Neuronal stem cell (in vitro differentiated cells): Measurements from ENCODE around the gene KDM5D.

Source experiments
- DNase-seq: peaks from one replicate; pipeline ENCODE4 v3.0.0-alpha.2; 2013; ENCODE audit warnings: low spot score
- H2AFZ ChIP-seq: one replicate; pipeline ENCODE4 v1.6.1; 2013; ENCODE audit warnings: mild to moderate bottlenecking, low read length, inconsistent platforms
- H2AK5ac ChIP-seq: 2 replicates; pipeline ENCODE4 v1.6.1; 2013; ENCODE audit warnings: low read depth, mild to moderate bottlenecking, inconsistent platforms, low read length, moderate library complexity, mixed read lengths
- H2BK120ac ChIP-seq: 2 replicates; pipeline ENCODE4 v1.6.1; 2013; ENCODE audit warnings: low read depth, mild to moderate bottlenecking, inconsistent platforms, low read length, moderate library complexity, mixed read lengths
- H2BK12ac ChIP-seq: one replicate; pipeline ENCODE4 v1.6.1; 2013; ENCODE audit warnings: low read length, inconsistent platforms
- H2BK15ac ChIP-seq: 2 replicates; pipeline ENCODE4 v1.6.1; 2013; ENCODE audit warnings: mild to moderate bottlenecking, low read length, inconsistent platforms, mixed read lengths
- H2BK5ac ChIP-seq: one replicate; pipeline ENCODE4 v1.6.1; 2013; ENCODE audit warnings: inconsistent platforms, mild to moderate bottlenecking, low read length, moderate library complexity
- H3K14ac ChIP-seq: one replicate; pipeline ENCODE4 v1.6.1; 2013; ENCODE audit warnings: low read length, inconsistent platforms
- H3K18ac ChIP-seq: 2 replicates; pipeline ENCODE4 v1.6.1; 2013; ENCODE audit warnings: low read length, inconsistent platforms
- H3K23ac ChIP-seq: 2 replicates; pipeline ENCODE4 v1.6.1; 2013; ENCODE audit warnings: low read depth, mild to moderate bottlenecking, mixed read lengths, low read length, inconsistent platforms; ENCODE audit not compliant: poor library complexity
- H3K27ac ChIP-seq: replicated peaks from 3 replicates; pipeline ENCODE4 v1.5.1; 2013; ENCODE audit warnings: low read length, inconsistent platforms
- H3K27me3 ChIP-seq, 3 experiments: 2 replicates each; pipeline ENCODE4 v1.6.1; 2013; ENCODE audit warnings: low read length in 3 of 3, mild to moderate bottlenecking in 2 of 3, inconsistent platforms in 1 of 3, low read depth in 1 of 3, mixed read lengths in 1 of 3, moderate library complexity in 1 of 3; ENCODE audit not compliant: control insufficient read depth in 3 of 3, insufficient read depth in 3 of 3
- H3K36me3 ChIP-seq, 2 donors: replicated peaks in 1 of 2; 2 replicates each; pipeline ENCODE4 v1.6.1; 2013; ENCODE audit warnings: low read length in 2 of 2; ENCODE audit not compliant: control insufficient read depth in 2 of 2, insufficient read depth in 2 of 2
- H3K4ac ChIP-seq: 2 replicates; pipeline ENCODE4 v1.6.1; 2013; ENCODE audit warnings: inconsistent platforms, mild to moderate bottlenecking, low read length, moderate library complexity
- H3K4me1 ChIP-seq, 2 donors: 1 replicate in 1 of 2; 2 replicates in 1 of 2; pipeline ENCODE4 v1.6.1; 2013; ENCODE audit warnings: low read length in 2 of 2, low read depth in 1 of 2; ENCODE audit not compliant: control insufficient read depth in 2 of 2, insufficient read depth in 1 of 2
- H3K4me2 ChIP-seq: one replicate; pipeline ENCODE4 v1.6.1; 2013; ENCODE audit warnings: mild to moderate bottlenecking, low read length, inconsistent platforms; ENCODE audit not compliant: insufficient read depth, poor library complexity, severe bottlenecking
- H3K4me3 ChIP-seq, 2 donors: 2 replicates each; pipeline ENCODE4 v1.5.1; 2013; ENCODE audit warnings: low read length in 2 of 2, mild to moderate bottlenecking in 2 of 2, inconsistent platforms in 1 of 2, moderate library complexity in 1 of 2
- H3K79me1 ChIP-seq: one replicate; pipeline ENCODE4 v1.6.1; 2013; ENCODE audit warnings: low read depth, mild to moderate bottlenecking, inconsistent platforms, low read length, moderate library complexity
- H3K9ac ChIP-seq: one replicate; pipeline ENCODE4 v1.6.1; 2013; ENCODE audit warnings: mild to moderate bottlenecking, low read depth, low read length, inconsistent platforms; ENCODE audit not compliant: poor library complexity
- H3K9me3 ChIP-seq, 2 donors: replicated peaks in 1 of 2; 2 replicates each; pipeline versions ENCODE3 to v1.6.1; 2013; ENCODE audit warnings: low read length in 2 of 2, mild to moderate bottlenecking in 2 of 2, inconsistent platforms in 1 of 2, low read depth in 1 of 2, mixed read lengths in 1 of 2, moderate library complexity in 1 of 2; ENCODE audit not compliant: control insufficient read depth in 2 of 2, insufficient read depth in 1 of 2
- H4K8ac ChIP-seq: one replicate; pipeline ENCODE4 v1.6.1; 2013; ENCODE audit warnings: low read depth, mild to moderate bottlenecking, inconsistent platforms, low read length, moderate library complexity
- H4K91ac ChIP-seq: one replicate; pipeline ENCODE4 v1.6.1; 2013; ENCODE audit warnings: low read length, low read depth, mild to moderate bottlenecking, inconsistent platforms; ENCODE audit not compliant: poor library complexity
- WGBS, 2 donors: extraction: QIAGEN DNeasy Blood & Tissue Kit; methylation state at CpG; one replicate each; pipeline ENCODE4 v1.1.7; 2013; ENCODE audit warnings: missing lambda C conversion rate in 2 of 2, mixed read lengths in 1 of 2; ENCODE audit not compliant: insufficient read length in 2 of 2, insufficient replicate concordance in 1 of 2; ENCODE audit errors: extremely low coverage in 2 of 2; 5-methylcytosine and 5-hydroxymethylcytosine counted together

KDM5D gene

GRCh38 chrY:19713430-19713829 lies 31.1 kb downstream of the KDM5D start:
- no CpG with 5 or more reads among the region's 4 CpGs for WGBS, 2 donors
- Histone ChIP-seq H3K36me3 (peaks cover 0 to 12% of the 10 kb centered on the region in 2 donors), H3K4ac (no peak overlapping the region), H3K79me1 (no peaks in the 10 kb centered on the region), H2BK5ac (no peak overlapping the region), H3K27me3 (no peaks in the 10 kb centered on the region), H3K14ac (no peak overlapping the region), H3K27ac (no peak overlapping the region), H2AK5ac (no peak overlapping the region), H2BK15ac (no peak overlapping the region), H2AFZ (no peak overlapping the region), H4K8ac (no peak overlapping the region), H3K9me3 (no peaks in the 10 kb centered on the region), H3K23ac (no peak overlapping the region), H3K4me3 (no peak overlapping the region), H3K18ac (no peak overlapping the region), H2BK120ac (no peak overlapping the region), H3K9ac (no peak overlapping the region), H3K4me1 (no peaks in the 10 kb centered on the region), H2BK12ac (no peak overlapping the region), H3K4me2 (no peak overlapping the region), H4K91ac (no peak overlapping the region)
- no peak for DNase-seq

- no peak overlapping the region for H3K4me2 ChIP-seq
- H3K79me1 ChIP-seq, result no peaks in the 10 kb centered on the region
- no peak overlapping the region for H3K9ac ChIP-seq
- no peak overlapping the region for H3K27ac ChIP-seq
- H2BK5ac ChIP-seq, result no peak overlapping the region
- H2AFZ ChIP-seq, result no peak overlapping the region
- no peak overlapping the region for H2BK120ac ChIP-seq
- no peaks in the 10 kb centered on the region for H3K27me3 ChIP-seq
- H3K4ac ChIP-seq, result no peak overlapping the region
- H2BK12ac ChIP-seq, result no peak overlapping the region
- H3K4me1 ChIP-seq, result no peaks in the 10 kb centered on the region
- no peak overlapping the region for H3K18ac ChIP-seq
- no peak for DNase-seq
- H3K14ac ChIP-seq, result no peak overlapping the region
- H3K36me3 ChIP-seq, result peaks cover 0 to 28% of the 10 kb centered on the region in 2 donors
- H2AK5ac ChIP-seq, result no peak overlapping the region
- H3K23ac ChIP-seq, result no peak overlapping the region
- H3K4me3 ChIP-seq, result no peak overlapping the region
- H2BK15ac ChIP-seq, result no peak overlapping the region
- no peaks in the 10 kb centered on the region for H3K9me3 ChIP-seq
- H4K91ac ChIP-seq, result no peak overlapping the region
- WGBS, 2 donors, result no CpG with 5 or more reads among the region's 14 CpGs
- no peak overlapping the region for H4K8ac ChIP-seq
Observed at GRCh38 chrY:19706273-19706672, 38.3 kb downstream of the KDM5D start.

GRCh38 chrY:19698495-19698894 lies 46.0 kb downstream of the KDM5D start:
- Histone ChIP-seq H3K27ac (no peak overlapping the region), H3K4me3 (no peak overlapping the region), H2BK120ac (no peak overlapping the region), H2BK5ac (no peak overlapping the region), H3K79me1 (no peaks in the 10 kb centered on the region), H3K4me2 (no peak overlapping the region), H3K4me1 (no peaks in the 10 kb centered on the region), H3K9me3 (peaks cover 0 to 2% of the 10 kb centered on the region in 2 donors), H3K18ac (no peak overlapping the region), H3K4ac (no peak overlapping the region), H2BK12ac (no peak overlapping the region), H3K23ac (no peak overlapping the region), H2AK5ac (no peak overlapping the region), H4K8ac (no peak overlapping the region), H3K9ac (no peak overlapping the region), H3K36me3 (no peaks in the 10 kb centered on the region), H2AFZ (no peak overlapping the region), H2BK15ac (no peak overlapping the region), H4K91ac (no peak overlapping the region), H3K27me3 (no peaks in the 10 kb centered on the region), H3K14ac (no peak overlapping the region)
- DNase-seq, result no peak

- no peak overlapping the region for H2BK120ac ChIP-seq
- no peak overlapping the region for H3K14ac ChIP-seq
- no peak overlapping the region for H3K4me2 ChIP-seq
- no peak overlapping the region for H3K18ac ChIP-seq
- H3K4me3 ChIP-seq, result no peak overlapping the region
- H4K8ac ChIP-seq, result no peak overlapping the region
- H4K91ac ChIP-seq, result no peak overlapping the region
- no peak overlapping the region for H3K23ac ChIP-seq
- no peak overlapping the region for H2BK15ac ChIP-seq
- H2AK5ac ChIP-seq, result no peak overlapping the region
- no peak overlapping the region for H3K27ac ChIP-seq
- no peak overlapping the region for H2BK12ac ChIP-seq
- no peak overlapping the region for H2BK5ac ChIP-seq
- no peaks in the 10 kb centered on the region for H3K79me1 ChIP-seq
- no peaks in the 10 kb centered on the region for H3K4me1 ChIP-seq
- H2AFZ ChIP-seq, result no peak overlapping the region
- no peaks in the 10 kb centered on the region for H3K36me3 ChIP-seq
- no CpG with 5 or more reads among the region's 1 CpG for WGBS, 2 donors
- no peak overlapping the region for H3K9ac ChIP-seq
- no peak overlapping the region for H3K4ac ChIP-seq
- no peaks in the 10 kb centered on the region for H3K27me3 ChIP-seq
- H3K9me3 ChIP-seq, result no peaks in the 10 kb centered on the region
- DNase-seq, result no peak
Observed at GRCh38 chrY:19680821-19681220, 63.7 kb downstream of the KDM5D start.
